Measurements from ENCODE around the gene FBXO15. TPM values are rescaled to one million over a fixed set of nuclear protein-coding genes. Genes with fewer than 3 reads are reported as not detected.

Gene FBXO15
- total and polyA plus RNA-seq, 4 donors: 0.23 to 0.50 (median 0.41) TPM

DNA sequence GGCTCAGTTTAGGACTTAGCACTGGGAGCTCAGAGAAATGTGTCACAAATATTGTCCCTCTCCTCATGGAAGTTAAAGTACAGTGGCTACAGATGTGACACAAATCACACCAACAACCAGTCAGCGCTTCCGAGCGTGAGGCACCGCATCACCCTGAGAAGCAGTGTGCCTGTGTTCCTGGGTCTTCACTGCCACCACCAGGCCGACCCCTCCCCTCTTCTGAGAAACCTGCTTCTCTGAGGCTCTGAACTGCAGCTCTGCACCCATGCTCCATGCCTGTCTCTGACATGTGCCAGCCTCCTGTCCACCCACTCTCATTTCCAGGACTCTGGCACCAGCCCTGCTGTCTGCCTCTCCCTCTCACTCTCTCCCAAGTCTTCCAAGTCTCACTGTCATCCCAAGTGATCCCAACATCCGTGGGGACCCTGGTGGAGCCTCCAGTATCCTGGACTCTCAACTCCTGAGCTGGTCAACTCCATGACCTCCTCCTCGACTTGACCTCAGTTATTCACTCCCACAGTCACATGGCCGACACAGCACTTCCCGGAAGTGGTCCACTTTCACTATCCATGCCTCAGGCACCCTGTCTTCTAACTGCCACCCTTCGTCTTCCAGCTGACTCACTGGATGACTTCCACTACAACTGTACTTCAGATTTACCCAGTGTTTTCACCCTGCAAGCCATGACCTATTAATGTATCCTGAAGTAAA lies 73.5 kb downstream of the FBXO15 start:
- Histone ChIP-seq H3K36me3 (ENCODE audit: control insufficient read depth in 4 of 4, insufficient read depth in 3 of 4, low read depth in 1 of 4, low read length in 3 of 4) (no peaks in the 10 kb centered on the region), H3K27ac (ENCODE audit: low read depth in 1 of 2, low read length in 2 of 2) (no peak overlapping the region), H3K27me3 (ENCODE audit: control insufficient read depth in 4 of 4, insufficient read depth in 4 of 4, low read length in 3 of 4) (no peaks in the 10 kb centered on the region), H3K9ac (ENCODE audit: low read depth in 1 of 2, low read length in 2 of 2) (no peak overlapping the region), H3K4me1 (ENCODE audit: control insufficient read depth in 4 of 4, insufficient read depth in 4 of 4, low read length in 3 of 4) (no peaks in the 10 kb centered on the region), H3K4me3 (ENCODE audit: low read depth in 1 of 3, low read length in 3 of 3) (no peak overlapping the region), H3K9me3 (ENCODE audit: control insufficient read depth in 4 of 4, low read length in 3 of 4) (no peaks in the 10 kb centered on the region)
- DNase-seq (ENCODE audit: low spot score): no peak
- 82% methylated on average over 10 of the region's 10 CpGs for WGBS
- TF ChIP-seq HNF4G (IDR thresholded peaks at IDR 0.05) (no peak), YY1 (IDR thresholded peaks at IDR 0.05) (no peak), ZBTB33 (IDR thresholded peaks at IDR 0.05) (no peak), GABPA (IDR thresholded peaks at IDR 0.05 in 1 of 2, conservative IDR thresholded peaks at IDR 0.05 in 1 of 2) (no peak), SP1 (IDR thresholded peaks at IDR 0.05) (no peak), EGR1 (IDR thresholded peaks at IDR 0.05; ENCODE audit: low read depth in 2 of 2) (no peak), RAD21 (IDR thresholded peaks at IDR 0.05) (no peak), REST (IDR thresholded peaks at IDR 0.05) (no peak), NR2F2 (IDR thresholded peaks at IDR 0.05) (no peak), MAX (IDR thresholded peaks at IDR 0.05) (no peak), FOXA1 (IDR thresholded peaks at IDR 0.05) (no peak), FOXA2 (IDR thresholded peaks at IDR 0.05) (no peak), HNF4A (conservative IDR thresholded peaks at IDR 0.05) (no peak), TAF1 (conservative IDR thresholded peaks at IDR 0.05) (no peak), RXRA (IDR thresholded peaks at IDR 0.05) (no peak), JUND (IDR thresholded peaks at IDR 0.05) (no peak)
- TF ChIP-seq, protein P1, sequence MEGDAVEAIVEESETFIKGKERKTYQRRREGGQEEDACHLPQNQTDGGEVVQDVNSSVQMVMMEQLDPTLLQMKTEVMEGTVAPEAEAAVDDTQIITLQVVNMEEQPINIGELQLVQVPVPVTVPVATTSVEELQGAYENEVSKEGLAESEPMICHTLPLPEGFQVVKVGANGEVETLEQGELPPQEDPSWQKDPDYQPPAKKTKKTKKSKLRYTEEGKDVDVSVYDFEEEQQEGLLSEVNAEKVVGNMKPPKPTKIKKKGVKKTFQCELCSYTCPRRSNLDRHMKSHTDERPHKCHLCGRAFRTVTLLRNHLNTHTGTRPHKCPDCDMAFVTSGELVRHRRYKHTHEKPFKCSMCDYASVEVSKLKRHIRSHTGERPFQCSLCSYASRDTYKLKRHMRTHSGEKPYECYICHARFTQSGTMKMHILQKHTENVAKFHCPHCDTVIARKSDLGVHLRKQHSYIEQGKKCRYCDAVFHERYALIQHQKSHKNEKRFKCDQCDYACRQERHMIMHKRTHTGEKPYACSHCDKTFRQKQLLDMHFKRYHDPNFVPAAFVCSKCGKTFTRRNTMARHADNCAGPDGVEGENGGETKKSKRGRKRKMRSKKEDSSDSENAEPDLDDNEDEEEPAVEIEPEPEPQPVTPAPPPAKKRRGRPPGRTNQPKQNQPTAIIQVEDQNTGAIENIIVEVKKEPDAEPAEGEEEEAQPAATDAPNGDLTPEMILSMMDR (IDR thresholded peaks at IDR 0.05; ENCODE audit: low read depth, low read length, missing input control): no peak
- TF ChIP-seq, protein P2, sequence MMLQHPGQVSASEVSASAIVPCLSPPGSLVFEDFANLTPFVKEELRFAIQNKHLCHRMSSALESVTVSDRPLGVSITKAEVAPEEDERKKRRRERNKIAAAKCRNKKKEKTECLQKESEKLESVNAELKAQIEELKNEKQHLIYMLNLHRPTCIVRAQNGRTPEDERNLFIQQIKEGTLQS (IDR thresholded peaks at IDR 0.05): no peak

All from liver (tissue), 9 donors.